ENCODE data around the gene ADGRG1. TPM values are rescaled to one million over a fixed set of nuclear protein-coding genes. Genes with fewer than 3 reads are reported as not detected.

ADGRG1 gene
- total RNA-seq, 1 donor from 2014 or later, result 13.9 TPM

- no peaks in the 10 kb centered on the region for H3K4me1 ChIP-seq (ENCODE audit: insufficient read depth, low read length)
- H2AFZ ChIP-seq (ENCODE audit: low read depth, low read length), result no peak overlapping the region
- H3K9me3 ChIP-seq (ENCODE audit: insufficient read depth, low read depth, low read length), result no peaks in the 10 kb centered on the region
- Mint-ChIP-seq H3K4me3 (ENCODE audit: unreplicated experiment) (no peak overlapping the region), H3K36me3 (ENCODE audit: low read depth, unreplicated experiment) (no peaks in the 10 kb centered on the region), H3K27ac (ENCODE audit: unreplicated experiment) (no peak overlapping the region), H3K4me1 (ENCODE audit: low read depth, unreplicated experiment) (peaks cover 9% of the 10 kb centered on the region), H3K9me3 (ENCODE audit: unreplicated experiment) (no peaks in the 10 kb centered on the region), H3K27me3 (ENCODE audit: low read depth, unreplicated experiment) (peaks cover 27% of the 10 kb centered on the region)
- H3K36me3 ChIP-seq (ENCODE audit: insufficient read depth, low read length), result no peaks in the 10 kb centered on the region
- no peak for DNase-seq (ENCODE audit: low read depth)
- H3K27me3 ChIP-seq (ENCODE audit: insufficient read depth, low read length), result peaks cover 10% of the 10 kb centered on the region
- TF ChIP-seq EZH2 (IDR thresholded peaks at IDR 0.05; ENCODE audit: insufficient read depth, low read length), result no peak
- TF ChIP-seq CTCF (IDR thresholded peaks at IDR 0.05; ENCODE audit: insufficient read depth, low read depth, low read length), result no peak
- no peak overlapping the region for H3K9ac ChIP-seq (ENCODE audit: low read length)
- no peaks in the 10 kb centered on the region for H4K20me1 ChIP-seq (ENCODE audit: insufficient read depth, low read length)
- no peaks in the 10 kb centered on the region for H3K79me2 ChIP-seq (ENCODE audit: insufficient read depth, low read length)
- H3K4me2 ChIP-seq (ENCODE audit: low read length), result no peak overlapping the region
- no peak overlapping the region for H3K4me3 ChIP-seq (ENCODE audit: insufficient read depth, low read depth, low read length)
- no peak overlapping the region for H3K27ac ChIP-seq (ENCODE audit: low read depth, low read length)
- FAIRE-seq, result no peak
Measured at GRCh38 chr16:57679767-57680482, 51.5 kb downstream of the ADGRG1 start.

GRCh38 chr16:57680842-57681375 is 52.5 kb downstream of the ADGRG1 start:
- H3K27ac Mint-ChIP-seq (ENCODE audit: unreplicated experiment), result no peak overlapping the region
- TF ChIP-seq CTCF (IDR thresholded peaks at IDR 0.05; ENCODE audit: insufficient read depth, low read depth, low read length), result no peak
- TF ChIP-seq EZH2 (IDR thresholded peaks at IDR 0.05; ENCODE audit: insufficient read depth, low read length), result no peak
- no peak overlapping the region for H2AFZ ChIP-seq (ENCODE audit: low read depth, low read length)
- no peak overlapping the region for H3K4me2 ChIP-seq (ENCODE audit: low read length)
- H3K27ac ChIP-seq (ENCODE audit: low read depth, low read length), result no peak overlapping the region
- no peaks in the 10 kb centered on the region for H3K4me1 ChIP-seq (ENCODE audit: insufficient read depth, low read length)
- no peak overlapping the region for H3K4me3 Mint-ChIP-seq (ENCODE audit: unreplicated experiment)
- H3K4me3 ChIP-seq (ENCODE audit: insufficient read depth, low read depth, low read length), result no peak overlapping the region
- H3K79me2 ChIP-seq (ENCODE audit: insufficient read depth, low read length), result no peaks in the 10 kb centered on the region
- H3K9me3 Mint-ChIP-seq (ENCODE audit: unreplicated experiment), result peaks cover 4% of the 10 kb centered on the region
- H3K9ac ChIP-seq (ENCODE audit: low read length), result no peak overlapping the region
- no peaks in the 10 kb centered on the region for H3K9me3 ChIP-seq (ENCODE audit: insufficient read depth, low read depth, low read length)
- H3K4me1 Mint-ChIP-seq (ENCODE audit: low read depth, unreplicated experiment), result peaks cover 7% of the 10 kb centered on the region
- H3K27me3 ChIP-seq (ENCODE audit: insufficient read depth, low read length), result peaks cover 7% of the 10 kb centered on the region
- no peaks in the 10 kb centered on the region for H3K36me3 Mint-ChIP-seq (ENCODE audit: low read depth, unreplicated experiment)
- no peaks in the 10 kb centered on the region for H4K20me1 ChIP-seq (ENCODE audit: insufficient read depth, low read length)
- H3K36me3 ChIP-seq (ENCODE audit: insufficient read depth, low read length), result no peaks in the 10 kb centered on the region
- DNase-seq (ENCODE audit: low read depth) (no peak), FAIRE-seq (no peak)
- peaks cover 30% of the 10 kb centered on the region for H3K27me3 Mint-ChIP-seq (ENCODE audit: low read depth, unreplicated experiment)
